Measurements from ENCODE around the gene R3HCC1L.
"Not testable (repeated sequence)": the region's sequence is repeated elsewhere in the genome, so short reads cannot be mapped to it uniquely, and the experiment has no call there.

GRCh38 chr10:98190773-98191172, 56.3 kb downstream of the R3HCC1L start:
- not testable (repeated sequence) for TF ChIP-seq CTCF (IDR thresholded peaks at IDR 0.05; ENCODE audit: low read depth, low read length, poor library complexity, severe bottlenecking); EZH2phosphoT487 (IDR thresholded peaks at IDR 0.05; ENCODE audit: borderline replicate concordance, low read length)

Measured in DOHH2 (cell line).